NCI-H526 treated with DMSO at 0.1 percent for 48 hours (cell line): ENCODE data around the gene ARMC9.

Experiments
- DNase-seq: peaks from one replicate; lab custom pipeline; 2025; lab: John Stamatoyannopoulos, UW

The ARMC9 gene

GRCh38 chr2:231383416-231384108 is 185.1 kb downstream of the ARMC9 start:
- no peak for DNase-seq

GRCh38 chr2:231384109-231384435 is 185.6 kb downstream of the ARMC9 start:
- no peak for DNase-seq

GRCh38 chr2:231384970-231385369 is 186.5 kb downstream of the ARMC9 start:
- DNase-seq = no peak

GRCh38 chr2:231385429-231385828 is 187.0 kb downstream of the ARMC9 start:
- DNase-seq = no peak

GRCh38 chr2:231386446-231386845 is 188.0 kb downstream of the ARMC9 start:
- DNase-seq = no peak

- DNase-seq = no peak
Measured at GRCh38 chr2:231387904-231388724, 189.7 kb downstream of the ARMC9 start.

GRCh38 chr2:231388725-231389346 is 190.4 kb downstream of the ARMC9 start:
- no peak for DNase-seq

- DNase-seq = no peak
Measured at GRCh38 chr2:231390667-231391066, 192.2 kb downstream of the ARMC9 start.

- no peak for DNase-seq
Measured at GRCh38 chr2:231391981-231392380, 193.6 kb downstream of the ARMC9 start.

GRCh38 chr2:231392431-231393148 is 194.2 kb downstream of the ARMC9 start:
- no peak for DNase-seq

GRCh38 chr2:231393149-231394131 is 195.0 kb downstream of the ARMC9 start:
- DNase-seq = no peak

- no peak for DNase-seq
Measured at GRCh38 chr2:231394211-231395141, 196.0 kb downstream of the ARMC9 start.

- no peak for DNase-seq
Measured at GRCh38 chr2:231395188-231396057, 197.0 kb downstream of the ARMC9 start, which contains the start of gene B3GNT7. Gene B3GNT7, plus strand, starts transcription at chr2:231395710. Its CDS starts 94 bp downstream, at chr2:231395804.

- DNase-seq = no peak
Measured at GRCh38 chr2:231396058-231396821, 197.8 kb downstream of the ARMC9 start.

GRCh38 chr2:231397011-231397927 is 198.8 kb downstream of the ARMC9 start:
- no peak for DNase-seq

- no peak for DNase-seq
Measured at GRCh38 chr2:231397928-231398294, 199.5 kb downstream of the ARMC9 start.

GRCh38 chr2:231398585-231398984 is 200.2 kb downstream of the ARMC9 start:
- DNase-seq = no peak
